ENCODE results near the gene IFT25. TPM values are rescaled to one million over a fixed set of nuclear protein-coding genes. Genes with fewer than 3 reads are reported as not detected.

Gene IFT25
- total RNA-seq, 1 donor from 2014 or later, result 20.4 TPM

DNA sequence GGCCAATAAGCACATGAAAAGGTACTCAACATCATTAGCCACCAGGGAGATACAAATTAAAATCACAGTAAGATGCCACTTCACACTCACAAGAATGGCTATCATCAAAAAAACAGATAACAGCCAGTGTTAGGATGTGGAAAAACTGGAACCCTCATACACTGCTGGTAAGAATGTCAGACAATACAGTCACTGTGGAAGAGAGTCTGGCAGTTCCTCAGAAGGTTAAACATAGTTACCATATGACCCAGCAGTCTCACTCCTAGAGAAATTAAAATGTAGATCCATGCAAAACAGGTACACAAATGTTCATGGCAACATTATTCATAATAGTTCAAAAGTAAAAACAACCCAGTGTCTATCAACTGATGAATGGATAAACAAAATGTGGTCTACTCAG is 39.2 kb upstream of the IFT25 start:
- H3K4me3 Mint-ChIP-seq (ENCODE audit: unreplicated experiment), result no peak overlapping the region
- TF ChIP-seq, protein P1, sequence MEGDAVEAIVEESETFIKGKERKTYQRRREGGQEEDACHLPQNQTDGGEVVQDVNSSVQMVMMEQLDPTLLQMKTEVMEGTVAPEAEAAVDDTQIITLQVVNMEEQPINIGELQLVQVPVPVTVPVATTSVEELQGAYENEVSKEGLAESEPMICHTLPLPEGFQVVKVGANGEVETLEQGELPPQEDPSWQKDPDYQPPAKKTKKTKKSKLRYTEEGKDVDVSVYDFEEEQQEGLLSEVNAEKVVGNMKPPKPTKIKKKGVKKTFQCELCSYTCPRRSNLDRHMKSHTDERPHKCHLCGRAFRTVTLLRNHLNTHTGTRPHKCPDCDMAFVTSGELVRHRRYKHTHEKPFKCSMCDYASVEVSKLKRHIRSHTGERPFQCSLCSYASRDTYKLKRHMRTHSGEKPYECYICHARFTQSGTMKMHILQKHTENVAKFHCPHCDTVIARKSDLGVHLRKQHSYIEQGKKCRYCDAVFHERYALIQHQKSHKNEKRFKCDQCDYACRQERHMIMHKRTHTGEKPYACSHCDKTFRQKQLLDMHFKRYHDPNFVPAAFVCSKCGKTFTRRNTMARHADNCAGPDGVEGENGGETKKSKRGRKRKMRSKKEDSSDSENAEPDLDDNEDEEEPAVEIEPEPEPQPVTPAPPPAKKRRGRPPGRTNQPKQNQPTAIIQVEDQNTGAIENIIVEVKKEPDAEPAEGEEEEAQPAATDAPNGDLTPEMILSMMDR (IDR thresholded peaks at IDR 0.05), result no peak
- no peaks in the 10 kb centered on the region for H3K9me3 Mint-ChIP-seq (ENCODE audit: low read depth)
- peaks cover 10% of the 10 kb centered on the region for H3K4me1 Mint-ChIP-seq (ENCODE audit: low read depth)
- no peaks in the 10 kb centered on the region for H3K27me3 Mint-ChIP-seq (ENCODE audit: low read depth)
- no peaks in the 10 kb centered on the region for H3K36me3 Mint-ChIP-seq (ENCODE audit: low read depth)
- DNase-seq (ENCODE audit: low spot score), result no peak
- H3K27ac Mint-ChIP-seq (ENCODE audit: unreplicated experiment), result no peak overlapping the region

- Mint-ChIP-seq H3K36me3 (ENCODE audit: low read depth) (no peaks in the 10 kb centered on the region), H3K9me3 (ENCODE audit: low read depth) (no peaks in the 10 kb centered on the region), H3K4me3 (ENCODE audit: unreplicated experiment) (peak overlapping the region; percentile 68), H3K27me3 (ENCODE audit: low read depth) (no peaks in the 10 kb centered on the region), H3K27ac (ENCODE audit: unreplicated experiment) (peak overlapping the region; percentile 80), H3K4me1 (ENCODE audit: low read depth) (peaks cover 10% of the 10 kb centered on the region)
- TF ChIP-seq, protein P1 (IDR thresholded peaks at IDR 0.05), result no peak
- DNase-seq (ENCODE audit: low spot score), result no peak
Observed at GRCh38 chr1:53982763-53983104, 37.2 kb upstream of the IFT25 start.

- TF ChIP-seq, protein P1 (IDR thresholded peaks at IDR 0.05), result no peak
Observed at GRCh38 chr1:53982034-53982762, 36.7 kb upstream of the IFT25 start.

DNA sequence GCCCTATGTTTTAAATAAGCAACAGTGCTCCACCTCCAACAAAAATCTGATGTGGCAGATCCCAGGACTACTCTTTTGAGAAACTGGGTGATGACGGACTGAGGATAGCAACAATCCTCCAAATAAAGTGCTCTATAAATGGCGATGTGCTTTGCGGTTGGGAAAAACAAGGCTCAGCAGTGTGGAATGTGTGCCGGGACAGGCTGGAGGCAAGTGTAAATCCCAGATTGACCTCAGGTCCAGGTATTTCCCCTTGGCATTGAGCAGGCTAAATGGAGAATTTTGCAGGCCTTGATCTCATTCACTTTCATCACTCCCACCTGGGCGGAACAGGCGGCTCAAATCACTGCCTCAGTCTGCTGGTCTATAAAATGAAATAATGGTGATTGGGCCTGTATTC is 35.7 kb upstream of the IFT25 start:
- TF ChIP-seq, protein P1 (IDR thresholded peaks at IDR 0.05), result no peak
- H3K4me1 Mint-ChIP-seq (ENCODE audit: low read depth), result peaks cover 10% of the 10 kb centered on the region
- no peaks in the 10 kb centered on the region for H3K27me3 Mint-ChIP-seq (ENCODE audit: low read depth)
- no peak for DNase-seq (ENCODE audit: low spot score)
- no peak overlapping the region for H3K27ac Mint-ChIP-seq (ENCODE audit: unreplicated experiment)
- H3K4me3 Mint-ChIP-seq (ENCODE audit: unreplicated experiment), result no peak overlapping the region
- H3K36me3 Mint-ChIP-seq (ENCODE audit: low read depth), result no peaks in the 10 kb centered on the region
- H3K9me3 Mint-ChIP-seq (ENCODE audit: low read depth), result no peaks in the 10 kb centered on the region

More at GRCh38 chr1:53982034-53982762, 36.7 kb upstream of the IFT25 start:
- Mint-ChIP-seq H3K36me3 (ENCODE audit: low read depth) (no peaks in the 10 kb centered on the region), H3K9me3 (ENCODE audit: low read depth) (no peaks in the 10 kb centered on the region), H3K27ac (ENCODE audit: unreplicated experiment) (peak overlapping the region; percentile 80), H3K4me3 (ENCODE audit: unreplicated experiment) (peak overlapping the region; percentile 68), H3K27me3 (ENCODE audit: low read depth) (no peaks in the 10 kb centered on the region), H3K4me1 (ENCODE audit: low read depth) (peaks cover 10% of the 10 kb centered on the region)
- DNase-seq (ENCODE audit: low spot score), result no peak

DNA sequence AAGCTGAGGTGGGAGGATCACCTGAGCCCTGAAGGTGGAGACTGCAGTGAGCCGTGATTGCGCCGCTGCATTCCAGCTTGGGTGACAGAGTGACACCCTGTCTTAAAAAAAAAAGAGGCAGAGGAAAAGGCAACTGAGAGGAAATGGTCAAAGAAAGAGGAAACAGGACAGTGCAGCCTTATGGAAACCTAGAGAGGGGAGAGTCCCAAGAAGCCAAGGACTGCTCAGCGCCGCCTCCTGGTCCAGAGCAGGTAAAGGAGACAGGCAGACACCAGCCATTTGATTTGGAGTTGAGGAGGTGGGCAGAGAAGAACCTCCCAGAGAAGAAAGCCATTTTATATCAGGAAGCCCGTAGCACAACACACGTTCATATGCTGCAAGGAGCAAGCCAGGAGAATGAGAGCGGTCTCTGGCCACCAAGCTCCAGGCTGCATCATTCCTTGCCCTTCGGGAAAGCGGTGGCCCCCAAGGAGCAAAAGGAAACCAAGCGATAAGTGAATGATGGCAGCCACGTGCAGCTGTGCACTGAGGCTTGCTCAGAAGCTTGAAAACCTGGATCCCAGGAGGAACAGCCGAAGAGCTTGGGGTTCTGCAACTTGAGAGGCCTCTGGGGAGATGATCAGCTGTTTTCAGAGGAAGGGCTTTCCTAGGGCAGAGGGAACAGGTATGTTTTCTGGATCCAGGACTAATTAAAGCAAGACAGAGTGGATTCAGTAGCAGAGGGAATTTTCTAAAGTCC is 34.4 kb upstream of the IFT25 start:
- no peaks in the 10 kb centered on the region for H3K9me3 Mint-ChIP-seq (ENCODE audit: low read depth)
- H3K27me3 Mint-ChIP-seq (ENCODE audit: low read depth), result no peaks in the 10 kb centered on the region
- H3K4me1 Mint-ChIP-seq (ENCODE audit: low read depth), result peaks cover 10% of the 10 kb centered on the region
- DNase-seq (ENCODE audit: low spot score), result no peak
- H3K27ac Mint-ChIP-seq (ENCODE audit: unreplicated experiment), result no peak overlapping the region
- H3K4me3 Mint-ChIP-seq (ENCODE audit: unreplicated experiment), result no peak overlapping the region
- TF ChIP-seq, protein P1 (IDR thresholded peaks at IDR 0.05), result no peak
- H3K36me3 Mint-ChIP-seq (ENCODE audit: low read depth), result peaks cover 6% of the 10 kb centered on the region
